GM23338 (cell line): Measurements from ENCODE around the gene GTF2H4. TPM values are rescaled to one million over a fixed set of nuclear protein-coding genes. Genes with fewer than 3 reads are reported as not detected.
"Not testable (repeated sequence)": the region's sequence is repeated elsewhere in the genome, so short reads cannot be mapped to it uniquely, and the experiment has no call there.

Experiments
- ATAC-seq: fragments of 200-7000 bp; cut with Tn5 transposase; 3 replicates; pipeline ENCODE4 v1.9.1; 2020
- DNase-seq: peaks from one replicate; pipeline ENCODE4 v3.0.0-alpha.2; 2015; ENCODE audit warnings: low spot score
- H2AFZ ChIP-seq: fragments of 200-600 bp; sonication (generic); 2 replicates; pipeline ENCODE4 v1.8.0; 2016; ENCODE audit warnings: antibody characterized with exemption, mild to moderate bottlenecking, moderate library complexity
- H3F3A ChIP-seq: fragments of 200-600 bp; sonication (generic); replicated peaks from 2 replicates; pipeline ENCODE4 v1.8.0; 2017; ENCODE audit warnings: antibody characterized with exemption, mixed run types, low read depth
- H3K27ac ChIP-seq: fragments of 200-600 bp; sonication (generic); 2 replicates; pipeline ENCODE4 v1.6.1; 2016; ENCODE audit warnings: low read depth
- H3K27me3 ChIP-seq: fragments of 200-600 bp; sonication (generic); 2 replicates; pipeline ENCODE4 v1.8.0; 2016; ENCODE audit warnings: mild to moderate bottlenecking, mixed run types, moderate library complexity; ENCODE audit not compliant: insufficient read depth
- H3K36me3 ChIP-seq: fragments of 200-600 bp; sonication (generic); 2 replicates; pipeline ENCODE4 v1.8.0; 2016; ENCODE audit warnings: mild to moderate bottlenecking; ENCODE audit not compliant: insufficient read depth
- H3K4me1 ChIP-seq: fragments of 200-600 bp; sonication (generic); 2 replicates; pipeline ENCODE4 v1.8.0; 2016; ENCODE audit warnings: mild to moderate bottlenecking, moderate library complexity; ENCODE audit not compliant: insufficient read depth
- H3K4me2 ChIP-seq: fragments of 200-600 bp; sonication (generic); 2 replicates; pipeline ENCODE4 v1.7.1; 2017; ENCODE audit warnings: mixed run types
- H3K4me3 ChIP-seq: fragments of 200-600 bp; sonication (generic); 2 replicates; pipeline ENCODE4 v1.6.1; 2016; ENCODE audit warnings: mixed run types
- H3K79me2 ChIP-seq: fragments of 200-600 bp; sonication (generic); replicated peaks from 2 replicates; pipeline ENCODE4 v1.8.0; 2017; ENCODE audit warnings: mild to moderate bottlenecking; ENCODE audit not compliant: insufficient read depth
- H3K9me2 ChIP-seq: fragments of 200-600 bp; sonication (generic); 2 replicates; pipeline ENCODE4 v1.8.0; 2017; ENCODE audit not compliant: insufficient read depth
- H4K20me1 ChIP-seq: fragments of 200-600 bp; sonication (generic); replicated peaks from 2 replicates; pipeline ENCODE4 v1.8.0; 2017; ENCODE audit warnings: mild to moderate bottlenecking; ENCODE audit not compliant: insufficient read depth
- H3K27ac Mint-ChIP-seq: 2 replicates; pipeline ENCODE4 v1.8.0; 2020; ENCODE audit warnings: inconsistent platforms, mild to moderate bottlenecking, moderate library complexity, mixed read lengths
- H3K27me3 Mint-ChIP-seq: 3 replicates; pipeline ENCODE4 v1.8.0; 2022; ENCODE audit warnings: low read depth, mild to moderate bottlenecking, moderate library complexity, mixed read lengths, inconsistent platforms; ENCODE audit not compliant: insufficient read depth, poor library complexity
- H3K36me3 Mint-ChIP-seq: 3 replicates; pipeline ENCODE4 v1.8.0; 2021; ENCODE audit warnings: low read depth, mild to moderate bottlenecking, inconsistent platforms, moderate library complexity, mixed read lengths
- H3K4me1 Mint-ChIP-seq: 3 replicates; pipeline ENCODE4 v1.8.0; 2020; ENCODE audit warnings: mild to moderate bottlenecking, inconsistent platforms, mixed read lengths
- H3K4me3 Mint-ChIP-seq: 3 replicates; pipeline ENCODE4 v1.8.0; 2021; ENCODE audit warnings: moderate library complexity, mild to moderate bottlenecking, inconsistent platforms, mixed read lengths
- H3K9me3 Mint-ChIP-seq: 3 replicates; pipeline ENCODE4 v1.8.0; 2020; ENCODE audit warnings: moderate library complexity, mild to moderate bottlenecking, inconsistent platforms, mixed read lengths
- CREB1 ChIP-seq: fragments of 250-450 bp; sonication (Bioruptor Pico); IDR thresholded peaks from 2 replicates; pipeline ENCODE4 v1.5.0; 2020; ENCODE audit warnings: low read depth, mild to moderate bottlenecking, moderate library complexity
- ETS1 ChIP-seq: IDR thresholded peaks from 2 replicates; pipeline ENCODE4 v1.6.1; 2016; ENCODE audit warnings: antibody characterized with exemption
- EZH2 ChIP-seq: fragments of 200-600 bp; sonication (generic); IDR thresholded peaks from one replicate; pipeline ENCODE4 v1.8.0; 2017; ENCODE audit warnings: antibody characterized with exemption, mild to moderate bottlenecking, low read depth; ENCODE audit not compliant: unreplicated experiment
- EZH2phosphoT487 ChIP-seq: fragments of 200-600 bp; sonication (generic); IDR thresholded peaks from one replicate; pipeline ENCODE4 v1.8.1; 2018; ENCODE audit warnings: antibody characterized with exemption; ENCODE audit not compliant: unreplicated experiment
- JUNB ChIP-seq: IDR thresholded peaks from one replicate; pipeline ENCODE4 v1.6.1; 2016; ENCODE audit warnings: antibody characterized with exemption; ENCODE audit not compliant: unreplicated experiment
- NANOG ChIP-seq: IDR thresholded peaks from 2 replicates; pipeline ENCODE4 v1.6.1; 2016; ENCODE audit warnings: antibody characterized with exemption, borderline replicate concordance
- POLR2AphosphoS5 ChIP-seq: IDR thresholded peaks from 2 replicates; pipeline ENCODE4 v1.6.1; 2016; ENCODE audit warnings: antibody characterized with exemption, low read depth
- REST ChIP-seq: IDR thresholded peaks from one replicate; pipeline ENCODE4 v1.6.1; 2018; ENCODE audit warnings: antibody characterized with exemption; ENCODE audit not compliant: unreplicated experiment
- STAT1 ChIP-seq: IDR thresholded peaks from one replicate; pipeline ENCODE4 v1.6.1; 2016; ENCODE audit warnings: antibody characterized with exemption; ENCODE audit not compliant: unreplicated experiment
- ZNF114 ChIP-seq: fragments of 250-450 bp; sonication (Bioruptor Pico); IDR thresholded peaks from 2 replicates; pipeline ENCODE4 v1.5.0; 2020; ENCODE audit warnings: mild to moderate bottlenecking, moderate library complexity
- ZNF331 ChIP-seq: fragments of 250-450 bp; sonication (Bioruptor Pico); IDR thresholded peaks from 2 replicates; pipeline ENCODE4 v1.5.0; 2020; ENCODE audit warnings: low read depth, mild to moderate bottlenecking, moderate library complexity
- polyA plus RNA-seq: library from polyadenylated mRNA; unstranded; fragments of >200 nt; fragmentation: Nextera tagmentation; extraction: Ambion mirVana; gene quantifications from 2 replicates; pipeline ENCODE4 v1.2.1, GENCODE V29; 2016
- total RNA-seq: library from RNA; depleted of rRNA; stranded (reverse); fragments of >200 nt; shearing (Covaris generic); gene quantifications from 2 replicates; pipeline ENCODE4 v1.2.3, GENCODE V29; 2014

GTF2H4 gene
- total and polyA plus RNA-seq, 2 experiments from 2014 or later, result 14.8 to 32.6 TPM

- H3K4me2 ChIP-seq, H3F3A ChIP-seq, ATAC-seq, H3K4me3 Mint-ChIP-seq, H2AFZ ChIP-seq, H3K4me3 ChIP-seq, H3K27me3 ChIP-seq, H3K27me3 Mint-ChIP-seq, H3K79me2 ChIP-seq, H4K20me1 ChIP-seq, H3K4me1 ChIP-seq, H3K4me1 Mint-ChIP-seq, H3K27ac Mint-ChIP-seq, H3K27ac ChIP-seq: not testable (repeated sequence)
- Mint-ChIP-seq H3K9me3 (peaks cover 66% of the 10 kb centered on the region), H3K36me3 (peaks cover 54% of the 10 kb centered on the region)
- 0 out of 2 replicates have a peak, but pooled peaks have one; percentile 16 for TF ChIP-seq ZNF331 (CRISPR knock-in tag)
- DNase-seq, result peak; percentile 64
- Histone ChIP-seq H3K36me3 (peaks cover 19% of the 10 kb centered on the region), H3K9me2 (peaks cover 10% of the 10 kb centered on the region)
Observed at GRCh38 chr6:30869241-30869749, 38.7 kb upstream of the GTF2H4 start.

- Histone ChIP-seq H3K27me3 (no peaks in the 10 kb centered on the region), H2AFZ (no peak overlapping the region), H4K20me1 (no peaks in the 10 kb centered on the region), H3K36me3 (peaks cover 19% of the 10 kb centered on the region), H3K4me2 (no peak overlapping the region), H3K79me2 (no peaks in the 10 kb centered on the region), H3F3A (0 out of 2 replicates have a peak, but pooled peaks cover 5% of the 10 kb centered on the region), H3K27ac (no peak overlapping the region), H3K4me3 (no peak overlapping the region), H3K9me2 (peaks cover 14% of the 10 kb centered on the region), H3K4me1 (no peaks in the 10 kb centered on the region; the same call in 1 of the 2 replicates)
- DNase-seq, result no peak
- no peak for ATAC-seq
- no peak overlapping the region for H3K27ac Mint-ChIP-seq
- H3K4me1 Mint-ChIP-seq, result peaks cover under 1% of the 10 kb centered on the region; the same call in 2 of the 3 replicates
- no peak for TF ChIP-seq REST
- peak overlapping the region; percentile 5; the same call in 1 of the 3 replicates for H3K4me3 Mint-ChIP-seq
- peaks cover 61% of the 10 kb centered on the region for H3K36me3 Mint-ChIP-seq
- H3K27me3 Mint-ChIP-seq, result peaks cover 9% of the 10 kb centered on the region
- H3K9me3 Mint-ChIP-seq, result peaks cover 71% of the 10 kb centered on the region
Observed at GRCh38 chr6:30870546-30870945, 37.5 kb upstream of the GTF2H4 start.

GRCh38 chr6:30871592-30872183 lies 36.3 kb upstream of the GTF2H4 start:
- Mint-ChIP-seq H3K4me3 (no peak overlapping the region), H3K27me3 (peaks cover 9% of the 10 kb centered on the region), H3K27ac (no peak overlapping the region), H3K36me3 (peaks cover 63% of the 10 kb centered on the region), H3K9me3 (peaks cover 68% of the 10 kb centered on the region), H3K4me1 (peaks cover 3% of the 10 kb centered on the region; the same call in 2 of the 3 replicates)
- DNase-seq (no peak), ATAC-seq (no peak)
- Histone ChIP-seq H4K20me1 (no peaks in the 10 kb centered on the region), H3K36me3 (peaks cover 19% of the 10 kb centered on the region), H3K79me2 (no peaks in the 10 kb centered on the region), H3K4me1 (no peaks in the 10 kb centered on the region; the same call in 1 of the 2 replicates), H3K27ac (no peak overlapping the region), H2AFZ (no peak overlapping the region), H3K9me2 (peaks cover 20% of the 10 kb centered on the region), H3F3A (0 out of 2 replicates have a peak, but pooled peaks cover 8% of the 10 kb centered on the region), H3K27me3 (no peaks in the 10 kb centered on the region), H3K4me3 (no peak overlapping the region), H3K4me2 (no peak overlapping the region)
- no peak for TF ChIP-seq ZNF114 (CRISPR knock-in tag)
- no peak for TF ChIP-seq EZH2
- TF ChIP-seq EZH2phosphoT487, result no peak
- no peak for TF ChIP-seq NANOG
- no peak for TF ChIP-seq CREB1 (CRISPR knock-in tag)
- TF ChIP-seq STAT1, result no peak
- no peak for TF ChIP-seq REST
- no peak for TF ChIP-seq POLR2AphosphoS5
- TF ChIP-seq JUNB, result no peak
- no peak for TF ChIP-seq ETS1
- no peak for TF ChIP-seq ZNF331 (CRISPR knock-in tag)
